Smooth muscle cell (in vitro differentiated cells): Measurements from ENCODE around the gene PDE1C. TPM values are rescaled to one million over a fixed set of nuclear protein-coding genes. Genes with fewer than 3 reads are reported as not detected.

Experiments used
- DNase-seq: peaks from one replicate; lab custom pipeline; 2025; ENCODE audit not compliant: unreplicated experiment; lab: John Stamatoyannopoulos, UW
- H2AFZ ChIP-seq: fragments of 200-600 bp; sonication (generic); 2 replicates; pipeline ENCODE4 v1.6.0; 2016; ENCODE audit warnings: antibody characterized with exemption, low read depth, mild to moderate bottlenecking
- H3F3A ChIP-seq: fragments of 200-600 bp; sonication (generic); 2 replicates; pipeline ENCODE4 v1.6.0; 2017; ENCODE audit warnings: antibody characterized with exemption, low read depth
- H3K27ac ChIP-seq: fragments of 200-600 bp; sonication (generic); 2 replicates; pipeline ENCODE4 v1.5.1; 2016; ENCODE audit warnings: low read depth, mild to moderate bottlenecking
- H3K27me3 ChIP-seq: fragments of 200-600 bp; sonication (generic); 2 replicates; pipeline ENCODE4 v1.6.1; 2016; ENCODE audit warnings: low read depth, mild to moderate bottlenecking
- H3K36me3 ChIP-seq: fragments of 200-600 bp; sonication (generic); 2 replicates; pipeline ENCODE4 v1.5.1; 2016; ENCODE audit warnings: low read depth
- H3K4me1 ChIP-seq: fragments of 200-600 bp; sonication (generic); 2 replicates; pipeline ENCODE4 v1.5.1; 2016; ENCODE audit warnings: low read depth
- H3K4me2 ChIP-seq: fragments of 200-600 bp; sonication (generic); 2 replicates; pipeline ENCODE4 v1.6.0; 2016; ENCODE audit warnings: mild to moderate bottlenecking
- H3K4me3 ChIP-seq: fragments of 200-600 bp; sonication (generic); 2 replicates; pipeline ENCODE4 v1.5.1; 2016; ENCODE audit warnings: mild to moderate bottlenecking
- H3K79me2 ChIP-seq: fragments of 200-600 bp; sonication (generic); 2 replicates; pipeline ENCODE4 v1.6.0; 2016; ENCODE audit warnings: low read depth, mild to moderate bottlenecking
- H3K9ac ChIP-seq: fragments of 200-600 bp; sonication (generic); 2 replicates; pipeline ENCODE4 v1.6.0; 2016; ENCODE audit warnings: low read depth
- H3K9me3 ChIP-seq: fragments of 200-600 bp; sonication (generic); replicated peaks from 2 replicates; pipeline ENCODE4 v1.5.1; 2016; ENCODE audit warnings: low read depth
- H4K20me1 ChIP-seq: fragments of 200-600 bp; sonication (generic); 2 replicates; pipeline ENCODE4 v1.6.0; 2016; ENCODE audit warnings: low read depth
- WGBS: methylation state at CpG from one replicate; pipeline ENCODE4 v1.1.7; 2016; ENCODE audit warnings: low lambda C conversion rate; 5-methylcytosine and 5-hydroxymethylcytosine counted together
- polyA plus RNA-seq: library from polyadenylated mRNA; unstranded; fragments of >200 nt; fragmentation: Nextera tagmentation; extraction: Ambion mirVana; gene quantifications from 2 replicates; pipeline ENCODE4 v1.2.1, GENCODE V29; 2016
- total RNA-seq: library from RNA; depleted of rRNA; stranded (reverse); fragments of >200 nt; gene quantifications from 2 replicates; pipeline ENCODE4 v1.2.3, GENCODE V29; 2014
- TF ChIP-seq, protein P1 (sequence below): fragments of 200-600 bp; sonication (generic); IDR thresholded peaks from 2 replicates; pipeline ENCODE4 v1.5.1; 2017; ENCODE audit warnings: borderline replicate concordance, mild to moderate bottlenecking, antibody characterized with exemption; ENCODE audit not compliant: insufficient read depth, poor library complexity, severe bottlenecking

The PDE1C gene
- total and polyA plus RNA-seq, 2 experiments from 2014 or later, result 1.2 to 6.9 TPM

DNA sequence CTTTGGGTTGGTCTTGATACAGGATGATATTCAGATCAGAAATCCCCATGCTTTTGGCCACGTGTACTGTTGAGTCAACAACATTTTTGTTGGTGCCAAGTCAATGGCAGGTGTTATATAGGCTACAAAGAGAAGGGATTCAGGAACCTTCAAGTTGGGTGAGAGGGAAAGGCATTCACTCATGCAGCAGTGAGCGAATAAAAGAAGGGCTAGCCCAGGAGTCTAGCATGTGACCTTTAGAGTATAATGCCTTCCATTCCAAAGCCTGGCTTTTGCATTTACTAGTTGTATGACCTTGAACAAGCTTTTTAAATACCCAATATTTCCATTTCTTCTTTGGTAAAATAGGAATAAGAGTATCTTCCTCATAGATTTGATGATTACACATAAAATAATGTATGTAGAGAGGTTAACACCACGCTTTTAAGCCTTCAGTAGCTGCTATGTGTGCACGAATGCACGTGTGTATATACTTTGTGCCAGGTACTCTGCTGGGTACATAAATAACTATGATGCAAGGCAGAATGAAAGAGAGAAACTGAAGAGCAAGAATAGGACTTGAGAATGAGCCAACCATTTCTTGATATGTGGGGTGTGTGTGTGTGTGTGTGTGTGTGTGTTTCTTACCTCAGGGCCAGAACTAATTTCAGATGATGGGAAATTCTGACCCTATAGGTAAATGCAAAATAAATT, 163.6 kb downstream of the PDE1C start:
- Histone ChIP-seq H4K20me1 (no peaks in the 10 kb centered on the region), H3K4me2 (no peak overlapping the region), H3K36me3 (no peaks in the 10 kb centered on the region), H3K79me2 (no peaks in the 10 kb centered on the region), H3K4me1 (no peaks in the 10 kb centered on the region), H3K9me3 (no peaks in the 10 kb centered on the region), H3K27ac (no peak overlapping the region), H2AFZ (no peak overlapping the region), H3K9ac (no peak overlapping the region), H3F3A (no peaks in the 10 kb centered on the region), H3K27me3 (peaks cover 59% of the 10 kb centered on the region), H3K4me3 (no peak overlapping the region)
- TF ChIP-seq, protein P1, sequence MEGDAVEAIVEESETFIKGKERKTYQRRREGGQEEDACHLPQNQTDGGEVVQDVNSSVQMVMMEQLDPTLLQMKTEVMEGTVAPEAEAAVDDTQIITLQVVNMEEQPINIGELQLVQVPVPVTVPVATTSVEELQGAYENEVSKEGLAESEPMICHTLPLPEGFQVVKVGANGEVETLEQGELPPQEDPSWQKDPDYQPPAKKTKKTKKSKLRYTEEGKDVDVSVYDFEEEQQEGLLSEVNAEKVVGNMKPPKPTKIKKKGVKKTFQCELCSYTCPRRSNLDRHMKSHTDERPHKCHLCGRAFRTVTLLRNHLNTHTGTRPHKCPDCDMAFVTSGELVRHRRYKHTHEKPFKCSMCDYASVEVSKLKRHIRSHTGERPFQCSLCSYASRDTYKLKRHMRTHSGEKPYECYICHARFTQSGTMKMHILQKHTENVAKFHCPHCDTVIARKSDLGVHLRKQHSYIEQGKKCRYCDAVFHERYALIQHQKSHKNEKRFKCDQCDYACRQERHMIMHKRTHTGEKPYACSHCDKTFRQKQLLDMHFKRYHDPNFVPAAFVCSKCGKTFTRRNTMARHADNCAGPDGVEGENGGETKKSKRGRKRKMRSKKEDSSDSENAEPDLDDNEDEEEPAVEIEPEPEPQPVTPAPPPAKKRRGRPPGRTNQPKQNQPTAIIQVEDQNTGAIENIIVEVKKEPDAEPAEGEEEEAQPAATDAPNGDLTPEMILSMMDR, result no peak
- 91% methylated on average over 5 of the region's 5 CpGs for WGBS
- DNase-seq, result no peak

DNA sequence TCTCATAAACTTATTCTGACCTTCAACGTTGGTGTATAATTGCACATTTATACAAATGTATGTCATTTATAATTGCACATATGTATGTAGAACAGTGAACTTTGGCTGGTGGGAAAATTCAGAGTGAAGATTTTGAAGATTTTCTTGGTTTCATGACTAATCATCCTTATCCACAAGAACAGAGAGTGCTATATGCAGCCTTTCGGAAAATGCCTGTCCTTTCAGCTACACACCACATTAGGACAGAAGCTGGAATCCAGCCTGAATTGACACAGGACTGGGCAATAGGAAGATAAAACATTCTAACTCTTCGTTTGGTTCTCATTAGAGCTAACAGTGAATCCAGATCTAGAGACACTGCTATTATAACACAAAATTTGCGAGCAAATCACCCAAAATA, 166.2 kb downstream of the PDE1C start:
- Histone ChIP-seq H3K4me3 (no peak overlapping the region), H3K36me3 (no peaks in the 10 kb centered on the region), H3K4me2 (no peak overlapping the region), H3K27ac (no peak overlapping the region), H3K79me2 (no peaks in the 10 kb centered on the region), H2AFZ (no peak overlapping the region), H3K27me3 (peaks cover 81% of the 10 kb centered on the region), H3F3A (no peaks in the 10 kb centered on the region), H4K20me1 (no peaks in the 10 kb centered on the region), H3K9me3 (no peaks in the 10 kb centered on the region), H3K9ac (no peak overlapping the region), H3K4me1 (no peaks in the 10 kb centered on the region)
- TF ChIP-seq, protein P1, result no peak
- WGBS, result 82% methylated on average over 4 of the region's 4 CpGs
- DNase-seq, result no peak

DNA sequence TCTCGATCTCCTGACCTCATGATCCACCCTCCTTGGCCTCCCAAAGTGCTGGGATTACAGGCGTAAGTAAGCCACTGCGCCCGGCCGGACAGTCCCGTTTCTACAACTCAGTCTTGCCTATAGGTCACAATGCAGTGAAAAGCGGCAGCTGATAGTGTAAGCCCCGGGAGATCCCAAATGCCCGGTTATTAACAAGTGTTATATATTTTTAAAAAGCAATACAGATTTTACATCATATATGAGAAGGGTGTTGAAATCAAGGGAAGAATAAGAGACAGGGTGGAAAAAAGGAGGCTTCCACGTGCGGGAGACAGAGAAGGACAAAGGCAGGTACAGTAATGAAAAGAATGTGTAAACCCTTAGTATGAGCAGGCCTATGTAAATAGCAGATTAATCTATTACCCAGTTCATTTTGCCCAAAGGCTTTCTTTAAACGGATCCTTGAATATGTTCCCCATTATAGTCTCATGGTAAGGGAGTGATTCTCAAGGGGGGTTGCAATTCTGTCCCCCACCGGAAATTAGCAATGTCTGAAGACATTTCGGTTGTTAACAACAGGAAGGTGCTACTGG, 170.8 kb downstream of the PDE1C start:
- Histone ChIP-seq H3K27me3 (peaks cover 59% of the 10 kb centered on the region), H3K79me2 (no peaks in the 10 kb centered on the region), H3K4me3 (no peak overlapping the region), H3K9me3 (no peaks in the 10 kb centered on the region), H3F3A (peaks cover 4% of the 10 kb centered on the region), H3K9ac (no peak overlapping the region), H4K20me1 (no peaks in the 10 kb centered on the region), H2AFZ (no peak overlapping the region), H3K4me1 (peaks cover 4% of the 10 kb centered on the region), H3K27ac (no peak overlapping the region), H3K36me3 (no peaks in the 10 kb centered on the region), H3K4me2 (no peak overlapping the region)
- no peak for DNase-seq
- TF ChIP-seq, protein P1, result no peak
- WGBS, result 82% methylated on average over 14 of the region's 14 CpGs

DNA sequence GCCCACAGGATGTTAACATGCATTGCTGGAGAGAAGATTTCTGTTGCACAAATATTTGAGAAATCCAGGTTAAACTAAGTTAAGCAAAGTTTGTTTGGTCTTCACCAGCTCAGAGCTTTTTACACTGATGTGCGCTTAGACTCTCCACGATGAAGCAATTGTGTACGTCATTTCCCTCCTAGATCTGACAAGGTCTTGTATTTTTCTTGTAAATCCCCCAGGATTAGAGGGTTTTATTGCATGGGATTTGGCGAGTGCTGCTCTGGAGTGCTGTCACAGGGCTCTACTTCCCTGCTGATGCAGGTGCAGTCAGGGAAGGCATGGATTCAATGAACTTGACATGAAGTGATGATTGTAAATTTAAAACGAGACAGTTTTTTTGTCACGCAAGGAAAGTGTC, 173.3 kb downstream of the PDE1C start:
- no peaks in the 10 kb centered on the region for H3K9me3 ChIP-seq
- no peak for DNase-seq
- TF ChIP-seq, protein P1, result no peak
- peaks cover 15% of the 10 kb centered on the region for H3K4me1 ChIP-seq
- no peak overlapping the region for H3K9ac ChIP-seq
- H3K79me2 ChIP-seq, result no peaks in the 10 kb centered on the region
- peaks cover 4% of the 10 kb centered on the region for H3F3A ChIP-seq
- no peak overlapping the region for H3K4me3 ChIP-seq
- no peak overlapping the region for H3K27ac ChIP-seq
- no peaks in the 10 kb centered on the region for H4K20me1 ChIP-seq
- peaks cover 53% of the 10 kb centered on the region for H3K27me3 ChIP-seq
- no peak overlapping the region for H2AFZ ChIP-seq
- no peaks in the 10 kb centered on the region for H3K36me3 ChIP-seq
- peak overlapping the region; percentile 39 for H3K4me2 ChIP-seq
- 31% methylated on average over 6 of the region's 6 CpGs for WGBS
